Skeletal muscle satellite cell (primary cell): Measurements from ENCODE around the gene PID1.

Experiments
- H3K27me3 ChIP-seq: 2 replicates; pipeline ENCODE4 v1.7.0; 2013; ENCODE audit warnings: low read length; ENCODE audit not compliant: control insufficient read depth, insufficient read depth
- H3K36me3 ChIP-seq: 2 replicates; pipeline ENCODE4 v1.7.0; 2013; ENCODE audit warnings: mild to moderate bottlenecking, control low read depth, low read length; ENCODE audit not compliant: insufficient read depth
- H3K4me1 ChIP-seq: 2 replicates; pipeline ENCODE4 v1.7.0; 2013; ENCODE audit warnings: low read length; ENCODE audit not compliant: control insufficient read depth, insufficient read depth
- H3K4me2 ChIP-seq: 2 replicates; pipeline ENCODE4 v1.7.0; 2013; ENCODE audit warnings: mild to moderate bottlenecking, low read length
- H3K4me3 ChIP-seq: 2 replicates; pipeline ENCODE4 v1.7.0; 2013; ENCODE audit warnings: low read length
- H3K9ac ChIP-seq: 2 replicates; pipeline ENCODE4 v1.7.0; 2013; ENCODE audit warnings: mild to moderate bottlenecking, low read depth, low read length, moderate library complexity
- H3K9me3 ChIP-seq: replicated peaks from 2 replicates; pipeline ENCODE4 v1.7.0; 2013; ENCODE audit warnings: mild to moderate bottlenecking, control low read depth, low read length

The PID1 gene

GRCh38 chr2:229064749-229065148 lies 206.3 kb downstream of the PID1 start:
- no peaks in the 10 kb centered on the region for H3K9me3 ChIP-seq
- H3K4me1 ChIP-seq: no peaks in the 10 kb centered on the region
- no peaks in the 10 kb centered on the region for H3K27me3 ChIP-seq
- H3K4me2 ChIP-seq: no peak overlapping the region
- H3K36me3 ChIP-seq: no peaks in the 10 kb centered on the region
- no peak overlapping the region for H3K4me3 ChIP-seq
- no peak overlapping the region for H3K9ac ChIP-seq

- H3K27me3 ChIP-seq: no peaks in the 10 kb centered on the region
- H3K9me3 ChIP-seq: no peaks in the 10 kb centered on the region
- no peaks in the 10 kb centered on the region for H3K4me1 ChIP-seq
- no peak overlapping the region for H3K9ac ChIP-seq
- H3K4me2 ChIP-seq: no peak overlapping the region
- no peak overlapping the region for H3K4me3 ChIP-seq
- H3K36me3 ChIP-seq: no peaks in the 10 kb centered on the region
Observed at GRCh38 chr2:229060147-229060546, 210.9 kb downstream of the PID1 start.

- Histone ChIP-seq H3K36me3 (no peaks in the 10 kb centered on the region), H3K9ac (no peak overlapping the region), H3K4me2 (no peak overlapping the region), H3K9me3 (no peaks in the 10 kb centered on the region), H3K4me1 (no peaks in the 10 kb centered on the region), H3K4me3 (no peak overlapping the region), H3K27me3 (no peaks in the 10 kb centered on the region)
Observed at GRCh38 chr2:229059331-229060033, 211.6 kb downstream of the PID1 start.

GRCh38 chr2:229057976-229058553 lies 213.0 kb downstream of the PID1 start:
- H3K4me3 ChIP-seq: no peak overlapping the region
- H3K9ac ChIP-seq: no peak overlapping the region
- no peaks in the 10 kb centered on the region for H3K9me3 ChIP-seq
- H3K4me2 ChIP-seq: no peak overlapping the region
- H3K4me1 ChIP-seq: no peaks in the 10 kb centered on the region
- no peaks in the 10 kb centered on the region for H3K36me3 ChIP-seq
- no peaks in the 10 kb centered on the region for H3K27me3 ChIP-seq

- no peaks in the 10 kb centered on the region for H3K36me3 ChIP-seq
- H3K4me2 ChIP-seq: no peak overlapping the region
- no peaks in the 10 kb centered on the region for H3K4me1 ChIP-seq
- H3K9ac ChIP-seq: no peak overlapping the region
- H3K4me3 ChIP-seq: no peak overlapping the region
- no peaks in the 10 kb centered on the region for H3K9me3 ChIP-seq
- H3K27me3 ChIP-seq: no peaks in the 10 kb centered on the region
Observed at GRCh38 chr2:229054311-229054710, 216.8 kb downstream of the PID1 start.

- no peak overlapping the region for H3K4me3 ChIP-seq
- H3K4me2 ChIP-seq: no peak overlapping the region
- H3K9me3 ChIP-seq: no peaks in the 10 kb centered on the region
- no peaks in the 10 kb centered on the region for H3K36me3 ChIP-seq
- no peak overlapping the region for H3K9ac ChIP-seq
- H3K27me3 ChIP-seq: no peaks in the 10 kb centered on the region
- H3K4me1 ChIP-seq: no peaks in the 10 kb centered on the region
Observed at GRCh38 chr2:229051798-229052197, 219.3 kb downstream of the PID1 start.

- Histone ChIP-seq H3K4me3 (no peak overlapping the region), H3K9me3 (no peaks in the 10 kb centered on the region), H3K36me3 (no peaks in the 10 kb centered on the region), H3K27me3 (no peaks in the 10 kb centered on the region), H3K4me1 (no peaks in the 10 kb centered on the region), H3K4me2 (no peak overlapping the region), H3K9ac (no peak overlapping the region)
Observed at GRCh38 chr2:229050133-229050532, 221.0 kb downstream of the PID1 start.

- no peaks in the 10 kb centered on the region for H3K4me1 ChIP-seq
- no peaks in the 10 kb centered on the region for H3K27me3 ChIP-seq
- H3K4me2 ChIP-seq: no peak overlapping the region
- no peak overlapping the region for H3K4me3 ChIP-seq
- no peaks in the 10 kb centered on the region for H3K36me3 ChIP-seq
- H3K9ac ChIP-seq: no peak overlapping the region
- no peaks in the 10 kb centered on the region for H3K9me3 ChIP-seq
Observed at GRCh38 chr2:229048134-229048533, 223.0 kb downstream of the PID1 start.

- no peaks in the 10 kb centered on the region for H3K9me3 ChIP-seq
Observed at GRCh38 chr2:229045671-229046070, 225.4 kb downstream of the PID1 start.

GRCh38 chr2:229044581-229044980 lies 226.5 kb downstream of the PID1 start:
- H3K4me2 ChIP-seq: no peak overlapping the region
- H3K9me3 ChIP-seq: no peaks in the 10 kb centered on the region
- no peak overlapping the region for H3K4me3 ChIP-seq
- H3K27me3 ChIP-seq: no peaks in the 10 kb centered on the region
- H3K36me3 ChIP-seq: no peaks in the 10 kb centered on the region
- no peak overlapping the region for H3K9ac ChIP-seq
- no peaks in the 10 kb centered on the region for H3K4me1 ChIP-seq

More at GRCh38 chr2:229045671-229046070, 225.4 kb downstream of the PID1 start:
- H3K27me3 ChIP-seq: no peaks in the 10 kb centered on the region
- no peak overlapping the region for H3K4me3 ChIP-seq
- no peaks in the 10 kb centered on the region for H3K36me3 ChIP-seq
- no peak overlapping the region for H3K4me2 ChIP-seq
- no peak overlapping the region for H3K9ac ChIP-seq
- no peaks in the 10 kb centered on the region for H3K4me1 ChIP-seq

- Histone ChIP-seq H3K4me2 (no peak overlapping the region), H3K9me3 (no peaks in the 10 kb centered on the region), H3K9ac (no peak overlapping the region)
Observed at GRCh38 chr2:229043681-229044080, 227.4 kb downstream of the PID1 start.

GRCh38 chr2:229042349-229042748 lies 228.7 kb downstream of the PID1 start:
- H3K27me3 ChIP-seq: no peaks in the 10 kb centered on the region
- H3K4me3 ChIP-seq: no peak overlapping the region
- no peaks in the 10 kb centered on the region for H3K4me1 ChIP-seq
- H3K36me3 ChIP-seq: no peaks in the 10 kb centered on the region
- H3K9me3 ChIP-seq: no peaks in the 10 kb centered on the region
- H3K4me2 ChIP-seq: no peak overlapping the region
- H3K9ac ChIP-seq: no peak overlapping the region

More at GRCh38 chr2:229043681-229044080, 227.4 kb downstream of the PID1 start:
- Histone ChIP-seq H3K36me3 (no peaks in the 10 kb centered on the region), H3K27me3 (no peaks in the 10 kb centered on the region), H3K4me3 (no peak overlapping the region), H3K4me1 (no peaks in the 10 kb centered on the region)
